GM23338 (cell line): ENCODE measurements around the gene GAS6. TPM values are rescaled to one million over a fixed set of nuclear protein-coding genes. Genes with fewer than 3 reads are reported as not detected.

Experiments
- ATAC-seq: fragments of 200-7000 bp; cut with Tn5 transposase; 3 replicates; pipeline ENCODE4 v1.9.1; 2020
- DNase-seq: peaks from one replicate; pipeline ENCODE4 v3.0.0-alpha.2; 2015; ENCODE audit warnings: low spot score
- H2AFZ ChIP-seq: fragments of 200-600 bp; sonication (generic); 2 replicates; pipeline ENCODE4 v1.8.0; 2016; ENCODE audit warnings: antibody characterized with exemption, mild to moderate bottlenecking, moderate library complexity
- H3F3A ChIP-seq: fragments of 200-600 bp; sonication (generic); replicated peaks from 2 replicates; pipeline ENCODE4 v1.8.0; 2017; ENCODE audit warnings: antibody characterized with exemption, mixed run types, low read depth
- H3K27ac ChIP-seq: fragments of 200-600 bp; sonication (generic); 2 replicates; pipeline ENCODE4 v1.6.1; 2016; ENCODE audit warnings: low read depth
- H3K27me3 ChIP-seq: fragments of 200-600 bp; sonication (generic); 2 replicates; pipeline ENCODE4 v1.8.0; 2016; ENCODE audit warnings: mild to moderate bottlenecking, mixed run types, moderate library complexity; ENCODE audit not compliant: insufficient read depth
- H3K36me3 ChIP-seq: fragments of 200-600 bp; sonication (generic); 2 replicates; pipeline ENCODE4 v1.8.0; 2016; ENCODE audit warnings: mild to moderate bottlenecking; ENCODE audit not compliant: insufficient read depth
- H3K4me1 ChIP-seq: fragments of 200-600 bp; sonication (generic); 2 replicates; pipeline ENCODE4 v1.8.0; 2016; ENCODE audit warnings: mild to moderate bottlenecking, moderate library complexity; ENCODE audit not compliant: insufficient read depth
- H3K4me2 ChIP-seq: fragments of 200-600 bp; sonication (generic); 2 replicates; pipeline ENCODE4 v1.7.1; 2017; ENCODE audit warnings: mixed run types
- H3K4me3 ChIP-seq: fragments of 200-600 bp; sonication (generic); 2 replicates; pipeline ENCODE4 v1.6.1; 2016; ENCODE audit warnings: mixed run types
- H3K79me2 ChIP-seq: fragments of 200-600 bp; sonication (generic); replicated peaks from 2 replicates; pipeline ENCODE4 v1.8.0; 2017; ENCODE audit warnings: mild to moderate bottlenecking; ENCODE audit not compliant: insufficient read depth
- H3K9me2 ChIP-seq: fragments of 200-600 bp; sonication (generic); 2 replicates; pipeline ENCODE4 v1.8.0; 2017; ENCODE audit not compliant: insufficient read depth
- H4K20me1 ChIP-seq: fragments of 200-600 bp; sonication (generic); replicated peaks from 2 replicates; pipeline ENCODE4 v1.8.0; 2017; ENCODE audit warnings: mild to moderate bottlenecking; ENCODE audit not compliant: insufficient read depth
- H3K27ac Mint-ChIP-seq: 2 replicates; pipeline ENCODE4 v1.8.0; 2020; ENCODE audit warnings: inconsistent platforms, mild to moderate bottlenecking, moderate library complexity, mixed read lengths
- H3K27me3 Mint-ChIP-seq: 3 replicates; pipeline ENCODE4 v1.8.0; 2022; ENCODE audit warnings: low read depth, mild to moderate bottlenecking, moderate library complexity, mixed read lengths, inconsistent platforms; ENCODE audit not compliant: insufficient read depth, poor library complexity
- H3K36me3 Mint-ChIP-seq: 3 replicates; pipeline ENCODE4 v1.8.0; 2021; ENCODE audit warnings: low read depth, mild to moderate bottlenecking, inconsistent platforms, moderate library complexity, mixed read lengths
- H3K4me1 Mint-ChIP-seq: 3 replicates; pipeline ENCODE4 v1.8.0; 2020; ENCODE audit warnings: mild to moderate bottlenecking, inconsistent platforms, mixed read lengths
- H3K4me3 Mint-ChIP-seq: 3 replicates; pipeline ENCODE4 v1.8.0; 2021; ENCODE audit warnings: moderate library complexity, mild to moderate bottlenecking, inconsistent platforms, mixed read lengths
- H3K9me3 Mint-ChIP-seq: 3 replicates; pipeline ENCODE4 v1.8.0; 2020; ENCODE audit warnings: moderate library complexity, mild to moderate bottlenecking, inconsistent platforms, mixed read lengths
- CREB1 ChIP-seq: fragments of 250-450 bp; sonication (Bioruptor Pico); IDR thresholded peaks from 2 replicates; pipeline ENCODE4 v1.5.0; 2020; ENCODE audit warnings: low read depth, mild to moderate bottlenecking, moderate library complexity
- CTCF ChIP-seq, 2 experiments: fragments of 200-600 bp in 1 of 2; sonication (generic) in 1 of 2; conservative IDR thresholded peaks; 2 replicates each; pipeline versions ENCODE4 v1.5.1 to v1.6.1; 2016 to 2017; ENCODE audit warnings: antibody characterized with exemption in 2 of 2, low read depth in 2 of 2, mild to moderate bottlenecking in 2 of 2, moderate library complexity in 1 of 2
- ETS1 ChIP-seq: IDR thresholded peaks from 2 replicates; pipeline ENCODE4 v1.6.1; 2016; ENCODE audit warnings: antibody characterized with exemption
- EZH2 ChIP-seq: fragments of 200-600 bp; sonication (generic); IDR thresholded peaks from one replicate; pipeline ENCODE4 v1.8.0; 2017; ENCODE audit warnings: antibody characterized with exemption, mild to moderate bottlenecking, low read depth; ENCODE audit not compliant: unreplicated experiment
- EZH2phosphoT487 ChIP-seq: fragments of 200-600 bp; sonication (generic); IDR thresholded peaks from one replicate; pipeline ENCODE4 v1.8.1; 2018; ENCODE audit warnings: antibody characterized with exemption; ENCODE audit not compliant: unreplicated experiment
- JUNB ChIP-seq: IDR thresholded peaks from one replicate; pipeline ENCODE4 v1.6.1; 2016; ENCODE audit warnings: antibody characterized with exemption; ENCODE audit not compliant: unreplicated experiment
- REST ChIP-seq: IDR thresholded peaks from one replicate; pipeline ENCODE4 v1.6.1; 2018; ENCODE audit warnings: antibody characterized with exemption; ENCODE audit not compliant: unreplicated experiment
- STAT1 ChIP-seq: IDR thresholded peaks from one replicate; pipeline ENCODE4 v1.6.1; 2016; ENCODE audit warnings: antibody characterized with exemption; ENCODE audit not compliant: unreplicated experiment
- ZNF114 ChIP-seq: fragments of 250-450 bp; sonication (Bioruptor Pico); IDR thresholded peaks from 2 replicates; pipeline ENCODE4 v1.5.0; 2020; ENCODE audit warnings: mild to moderate bottlenecking, moderate library complexity
- ZNF331 ChIP-seq: fragments of 250-450 bp; sonication (Bioruptor Pico); IDR thresholded peaks from 2 replicates; pipeline ENCODE4 v1.5.0; 2020; ENCODE audit warnings: low read depth, mild to moderate bottlenecking, moderate library complexity
- ZNF462 ChIP-seq: fragments of 250-450 bp; sonication (Bioruptor Pico); IDR thresholded peaks from 2 replicates; pipeline ENCODE4 v1.5.0; 2020; ENCODE audit warnings: mild to moderate bottlenecking, moderate library complexity
- polyA plus RNA-seq: library from polyadenylated mRNA; unstranded; fragments of >200 nt; fragmentation: Nextera tagmentation; extraction: Ambion mirVana; gene quantifications from 2 replicates; pipeline ENCODE4 v1.2.1, GENCODE V29; 2016
- total RNA-seq: library from RNA; depleted of rRNA; stranded (reverse); fragments of >200 nt; shearing (Covaris generic); gene quantifications from 2 replicates; pipeline ENCODE4 v1.2.3, GENCODE V29; 2014

Gene GAS6
- total and polyA plus RNA-seq, 2 experiments from 2014 or later = 7.9 to 21.2 TPM

GRCh38 chr13:113819341-113819730 is 44.5 kb downstream of the GAS6 start:
- Histone ChIP-seq H4K20me1 (no peaks in the 10 kb centered on the region), H3K9me2 (no peaks in the 10 kb centered on the region), H3K4me1 (no peaks in the 10 kb centered on the region), H3K36me3 (no peaks in the 10 kb centered on the region), H3K4me2 (no peak overlapping the region), H3K79me2 (no peaks in the 10 kb centered on the region), H3F3A (no peaks in the 10 kb centered on the region), H2AFZ (no peak overlapping the region), H3K4me3 (no peak overlapping the region), H3K27ac (no peak overlapping the region), H3K27me3 (no peaks in the 10 kb centered on the region)
- Mint-ChIP-seq H3K9me3 (peaks cover 7% of the 10 kb centered on the region; the same call in 2 of the 3 replicates), H3K27me3 (peaks cover 16% of the 10 kb centered on the region), H3K27ac (no peak overlapping the region), H3K4me3 (no peak overlapping the region), H3K4me1 (no peaks in the 10 kb centered on the region), H3K36me3 (peaks cover 19% of the 10 kb centered on the region)
- TF ChIP-seq JUNB (no peak), ZNF462 (CRISPR knock-in tag) (no peak), ZNF331 (CRISPR knock-in tag) (no peak), EZH2phosphoT487 (no peak), EZH2 (no peak), ZNF114 (CRISPR knock-in tag) (no peak), ETS1 (no peak), REST (no peak), CTCF (conservative IDR thresholded peaks at IDR 0.05; ENCODE audit: low read depth in 2 of 2) (no peak), CREB1 (no peak), STAT1 (no peak)
- no peak for ATAC-seq
- no peak for DNase-seq
